Endothelial cell of umbilical vein (primary cell): ENCODE measurements around the gene PLA2G6.

Experiments
- POLR2AphosphoS5 ChIP-seq: IDR thresholded peaks from 2 replicates; pipeline ENCODE4 v1.6.1; 2012; ENCODE audit warnings: low read depth, mild to moderate bottlenecking, control low read depth, low read length, moderate library complexity; ENCODE audit not compliant: insufficient read depth
- TF ChIP-seq, protein P1 (sequence below), 2 donors: IDR thresholded peaks; 1 replicate in 1 of 2; 2 replicates in 1 of 2; pipeline ENCODE4 v1.5.1; 2011; ENCODE audit warnings: low read length in 2 of 2, mild to moderate bottlenecking in 2 of 2, moderate library complexity in 2 of 2, control low read depth in 1 of 2, inconsistent platforms in 1 of 2, low read depth in 1 of 2; ENCODE audit not compliant: insufficient read depth in 1 of 2; ENCODE audit errors: extremely low read depth in 1 of 2

DNA sequence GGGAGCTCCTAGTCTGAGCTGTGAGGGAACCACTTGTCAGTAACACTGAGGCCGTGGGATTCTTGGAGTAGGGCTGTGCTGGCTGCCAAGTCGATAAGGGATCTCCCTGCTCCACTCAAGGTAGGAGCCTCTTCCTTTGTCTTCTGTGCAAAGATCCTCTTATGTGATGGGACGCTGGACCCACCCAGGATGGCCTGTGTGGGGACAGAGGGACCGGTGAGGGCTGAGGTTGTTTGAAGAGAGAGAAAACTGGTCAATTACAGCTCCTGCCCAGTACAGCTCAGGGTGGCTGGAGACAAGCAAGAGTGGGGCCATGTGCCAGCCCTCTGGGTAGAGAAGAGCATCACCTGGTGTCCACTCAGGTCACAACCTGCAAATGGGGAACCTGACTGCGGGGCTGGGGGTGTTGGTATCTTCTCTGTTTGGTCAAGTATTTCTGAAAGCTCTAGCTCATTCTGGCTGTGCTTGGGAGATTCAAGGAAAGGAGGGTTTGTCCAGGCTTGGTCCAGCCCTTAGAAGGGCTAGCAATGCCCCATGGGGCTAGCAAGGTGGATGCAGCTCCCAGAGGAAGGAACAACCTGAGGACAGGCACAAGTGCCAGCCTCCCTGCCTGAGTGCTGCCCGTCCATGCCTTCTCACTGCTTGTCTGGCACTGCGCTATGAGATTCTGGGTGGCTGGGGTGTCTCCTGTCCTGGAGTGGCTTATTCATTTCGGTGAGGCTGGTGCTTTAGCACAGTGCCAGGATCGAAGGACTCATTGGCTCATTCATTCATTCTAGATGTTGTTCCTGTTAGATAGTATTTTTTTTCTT is 43.5 kb downstream of the PLA2G6 start:
- TF ChIP-seq, protein P1, sequence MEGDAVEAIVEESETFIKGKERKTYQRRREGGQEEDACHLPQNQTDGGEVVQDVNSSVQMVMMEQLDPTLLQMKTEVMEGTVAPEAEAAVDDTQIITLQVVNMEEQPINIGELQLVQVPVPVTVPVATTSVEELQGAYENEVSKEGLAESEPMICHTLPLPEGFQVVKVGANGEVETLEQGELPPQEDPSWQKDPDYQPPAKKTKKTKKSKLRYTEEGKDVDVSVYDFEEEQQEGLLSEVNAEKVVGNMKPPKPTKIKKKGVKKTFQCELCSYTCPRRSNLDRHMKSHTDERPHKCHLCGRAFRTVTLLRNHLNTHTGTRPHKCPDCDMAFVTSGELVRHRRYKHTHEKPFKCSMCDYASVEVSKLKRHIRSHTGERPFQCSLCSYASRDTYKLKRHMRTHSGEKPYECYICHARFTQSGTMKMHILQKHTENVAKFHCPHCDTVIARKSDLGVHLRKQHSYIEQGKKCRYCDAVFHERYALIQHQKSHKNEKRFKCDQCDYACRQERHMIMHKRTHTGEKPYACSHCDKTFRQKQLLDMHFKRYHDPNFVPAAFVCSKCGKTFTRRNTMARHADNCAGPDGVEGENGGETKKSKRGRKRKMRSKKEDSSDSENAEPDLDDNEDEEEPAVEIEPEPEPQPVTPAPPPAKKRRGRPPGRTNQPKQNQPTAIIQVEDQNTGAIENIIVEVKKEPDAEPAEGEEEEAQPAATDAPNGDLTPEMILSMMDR (IDR thresholded peaks at IDR 0.05; ENCODE audit: extremely low read depth in 1 of 2, insufficient read depth in 1 of 2, low read depth in 1 of 2, low read length in 2 of 2): no peak
- no peak for TF ChIP-seq POLR2AphosphoS5
